SK-N-SH (cell line): ENCODE data around the gene ARHGEF19.

Experiments
- JUND ChIP-seq: IDR thresholded peaks from 2 replicates; pipeline ENCODE4 v1.4.0; 2012
- MEF2A ChIP-seq: IDR thresholded peaks from 2 replicates; pipeline ENCODE4 v1.4.0; 2012; ENCODE audit warnings: low read depth, borderline replicate concordance
- POLR2AphosphoS5 ChIP-seq: IDR thresholded peaks from 2 replicates; pipeline ENCODE4 v1.6.1; 2012; ENCODE audit warnings: low read depth, low read length
- TAF1 ChIP-seq: IDR thresholded peaks from 2 replicates; pipeline ENCODE4 v1.6.1; 2012; ENCODE audit warnings: low read depth, mild to moderate bottlenecking, low read length, moderate library complexity, borderline replicate concordance
- YY1 ChIP-seq: IDR thresholded peaks from 2 replicates; pipeline ENCODE4 v1.4.0; 2012; ENCODE audit warnings: low read depth, mild to moderate bottlenecking
- TF ChIP-seq, protein P1 (sequence below): fragments of 200-600 bp; sonication (generic); IDR thresholded peaks from 2 replicates; pipeline ENCODE4 v1.6.1; 2017; ENCODE audit warnings: antibody characterized with exemption, mild to moderate bottlenecking, moderate library complexity
- TF ChIP-seq, protein P2 (sequence below): fragments of 150-350 bp; IDR thresholded peaks from 2 replicates; pipeline ENCODE4 v1.6.1; 2017; ENCODE audit warnings: antibody characterized with exemption, low read length, low read depth, borderline replicate concordance
- TF ChIP-seq, protein P3 (sequence below): IDR thresholded peaks from 2 replicates; pipeline ENCODE4 v1.6.1; 2012; ENCODE audit warnings: mild to moderate bottlenecking, low read depth, low read length, moderate library complexity

DNA sequence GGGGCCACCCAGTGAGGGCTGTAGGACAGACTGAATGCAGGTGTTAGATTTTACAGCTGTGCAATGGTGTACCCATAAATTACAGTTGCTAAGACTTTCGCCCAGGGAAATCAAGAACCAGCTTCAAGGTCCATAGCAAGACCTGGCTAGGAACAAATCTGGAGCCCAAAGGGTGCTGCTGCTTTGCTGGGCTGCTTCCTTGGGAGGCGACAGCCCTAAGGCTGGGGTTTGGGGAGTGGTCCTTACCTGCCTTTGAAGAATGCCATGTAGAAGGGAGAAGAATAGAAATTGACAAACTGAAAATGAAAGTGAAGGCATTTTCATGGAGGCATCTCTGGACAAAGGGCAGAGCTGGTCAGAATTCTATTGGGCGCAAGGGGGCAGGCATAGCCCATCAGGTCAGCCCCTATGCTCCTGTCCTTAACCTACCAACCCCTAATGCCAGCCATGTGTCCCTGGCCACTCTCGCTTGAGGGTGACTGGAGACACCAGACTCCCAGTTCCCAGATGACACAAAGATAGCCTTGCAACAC, 7.6 kb upstream of the ARHGEF19 start:
- TF ChIP-seq TAF1 (no peak), MEF2A (no peak), JUND (no peak), POLR2AphosphoS5 (no peak), YY1 (no peak)
- TF ChIP-seq, protein P1, sequence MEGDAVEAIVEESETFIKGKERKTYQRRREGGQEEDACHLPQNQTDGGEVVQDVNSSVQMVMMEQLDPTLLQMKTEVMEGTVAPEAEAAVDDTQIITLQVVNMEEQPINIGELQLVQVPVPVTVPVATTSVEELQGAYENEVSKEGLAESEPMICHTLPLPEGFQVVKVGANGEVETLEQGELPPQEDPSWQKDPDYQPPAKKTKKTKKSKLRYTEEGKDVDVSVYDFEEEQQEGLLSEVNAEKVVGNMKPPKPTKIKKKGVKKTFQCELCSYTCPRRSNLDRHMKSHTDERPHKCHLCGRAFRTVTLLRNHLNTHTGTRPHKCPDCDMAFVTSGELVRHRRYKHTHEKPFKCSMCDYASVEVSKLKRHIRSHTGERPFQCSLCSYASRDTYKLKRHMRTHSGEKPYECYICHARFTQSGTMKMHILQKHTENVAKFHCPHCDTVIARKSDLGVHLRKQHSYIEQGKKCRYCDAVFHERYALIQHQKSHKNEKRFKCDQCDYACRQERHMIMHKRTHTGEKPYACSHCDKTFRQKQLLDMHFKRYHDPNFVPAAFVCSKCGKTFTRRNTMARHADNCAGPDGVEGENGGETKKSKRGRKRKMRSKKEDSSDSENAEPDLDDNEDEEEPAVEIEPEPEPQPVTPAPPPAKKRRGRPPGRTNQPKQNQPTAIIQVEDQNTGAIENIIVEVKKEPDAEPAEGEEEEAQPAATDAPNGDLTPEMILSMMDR = no peak
- TF ChIP-seq, protein P2, sequence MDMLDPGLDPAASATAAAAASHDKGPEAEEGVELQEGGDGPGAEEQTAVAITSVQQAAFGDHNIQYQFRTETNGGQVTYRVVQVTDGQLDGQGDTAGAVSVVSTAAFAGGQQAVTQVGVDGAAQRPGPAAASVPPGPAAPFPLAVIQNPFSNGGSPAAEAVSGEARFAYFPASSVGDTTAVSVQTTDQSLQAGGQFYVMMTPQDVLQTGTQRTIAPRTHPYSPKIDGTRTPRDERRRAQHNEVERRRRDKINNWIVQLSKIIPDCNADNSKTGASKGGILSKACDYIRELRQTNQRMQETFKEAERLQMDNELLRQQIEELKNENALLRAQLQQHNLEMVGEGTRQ = no peak
- TF ChIP-seq, protein P3, sequence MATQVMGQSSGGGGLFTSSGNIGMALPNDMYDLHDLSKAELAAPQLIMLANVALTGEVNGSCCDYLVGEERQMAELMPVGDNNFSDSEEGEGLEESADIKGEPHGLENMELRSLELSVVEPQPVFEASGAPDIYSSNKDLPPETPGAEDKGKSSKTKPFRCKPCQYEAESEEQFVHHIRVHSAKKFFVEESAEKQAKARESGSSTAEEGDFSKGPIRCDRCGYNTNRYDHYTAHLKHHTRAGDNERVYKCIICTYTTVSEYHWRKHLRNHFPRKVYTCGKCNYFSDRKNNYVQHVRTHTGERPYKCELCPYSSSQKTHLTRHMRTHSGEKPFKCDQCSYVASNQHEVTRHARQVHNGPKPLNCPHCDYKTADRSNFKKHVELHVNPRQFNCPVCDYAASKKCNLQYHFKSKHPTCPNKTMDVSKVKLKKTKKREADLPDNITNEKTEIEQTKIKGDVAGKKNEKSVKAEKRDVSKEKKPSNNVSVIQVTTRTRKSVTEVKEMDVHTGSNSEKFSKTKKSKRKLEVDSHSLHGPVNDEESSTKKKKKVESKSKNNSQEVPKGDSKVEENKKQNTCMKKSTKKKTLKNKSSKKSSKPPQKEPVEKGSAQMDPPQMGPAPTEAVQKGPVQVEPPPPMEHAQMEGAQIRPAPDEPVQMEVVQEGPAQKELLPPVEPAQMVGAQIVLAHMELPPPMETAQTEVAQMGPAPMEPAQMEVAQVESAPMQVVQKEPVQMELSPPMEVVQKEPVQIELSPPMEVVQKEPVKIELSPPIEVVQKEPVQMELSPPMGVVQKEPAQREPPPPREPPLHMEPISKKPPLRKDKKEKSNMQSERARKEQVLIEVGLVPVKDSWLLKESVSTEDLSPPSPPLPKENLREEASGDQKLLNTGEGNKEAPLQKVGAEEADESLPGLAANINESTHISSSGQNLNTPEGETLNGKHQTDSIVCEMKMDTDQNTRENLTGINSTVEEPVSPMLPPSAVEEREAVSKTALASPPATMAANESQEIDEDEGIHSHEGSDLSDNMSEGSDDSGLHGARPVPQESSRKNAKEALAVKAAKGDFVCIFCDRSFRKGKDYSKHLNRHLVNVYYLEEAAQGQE = no peak
